Mammary epithelial cell (primary cell): ENCODE data around the gene COL4A2.

Source experiments
- EZH2 ChIP-seq: IDR thresholded peaks from 2 replicates; pipeline ENCODE4 v1.6.1; 2012; ENCODE audit warnings: low read length, inconsistent platforms, borderline replicate concordance
- TF ChIP-seq, protein P1 (sequence below), 2 donors: IDR thresholded peaks in 1 of 2; conservative IDR thresholded peaks in 1 of 2; 2 replicates each; pipeline ENCODE4 v1.5.1; 2011 to 2012; ENCODE audit warnings: inconsistent platforms in 2 of 2, low read length in 2 of 2, mild to moderate bottlenecking in 2 of 2, control low read depth in 1 of 2, low read depth in 1 of 2; ENCODE audit not compliant: insufficient read depth in 1 of 2; ENCODE audit errors: extremely low read depth in 1 of 2

DNA sequence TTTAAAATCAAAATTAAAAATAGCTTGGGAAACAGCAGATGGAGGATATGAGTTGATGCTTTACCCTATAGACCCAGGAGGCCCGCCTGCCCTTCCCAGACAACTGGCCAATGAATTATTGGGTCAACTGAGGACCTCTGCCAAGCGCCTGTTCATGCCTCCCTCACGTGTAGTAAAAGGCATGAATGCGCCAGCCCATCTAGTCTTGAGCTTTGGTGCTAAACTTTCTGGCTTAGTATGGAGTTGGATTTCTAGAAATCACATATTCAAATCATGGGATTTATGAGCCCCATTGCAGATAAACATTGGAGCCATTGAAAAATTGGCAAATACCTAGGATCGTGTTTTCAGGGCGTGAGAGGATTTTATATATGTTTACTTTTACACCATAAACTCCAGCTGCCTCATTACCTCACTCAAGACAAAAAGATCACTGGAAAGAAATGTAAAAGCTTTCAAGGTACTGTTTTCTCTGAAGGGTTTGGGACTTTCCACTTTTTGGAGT is 47.1 kb downstream of the COL4A2 start:
- TF ChIP-seq, protein P1, sequence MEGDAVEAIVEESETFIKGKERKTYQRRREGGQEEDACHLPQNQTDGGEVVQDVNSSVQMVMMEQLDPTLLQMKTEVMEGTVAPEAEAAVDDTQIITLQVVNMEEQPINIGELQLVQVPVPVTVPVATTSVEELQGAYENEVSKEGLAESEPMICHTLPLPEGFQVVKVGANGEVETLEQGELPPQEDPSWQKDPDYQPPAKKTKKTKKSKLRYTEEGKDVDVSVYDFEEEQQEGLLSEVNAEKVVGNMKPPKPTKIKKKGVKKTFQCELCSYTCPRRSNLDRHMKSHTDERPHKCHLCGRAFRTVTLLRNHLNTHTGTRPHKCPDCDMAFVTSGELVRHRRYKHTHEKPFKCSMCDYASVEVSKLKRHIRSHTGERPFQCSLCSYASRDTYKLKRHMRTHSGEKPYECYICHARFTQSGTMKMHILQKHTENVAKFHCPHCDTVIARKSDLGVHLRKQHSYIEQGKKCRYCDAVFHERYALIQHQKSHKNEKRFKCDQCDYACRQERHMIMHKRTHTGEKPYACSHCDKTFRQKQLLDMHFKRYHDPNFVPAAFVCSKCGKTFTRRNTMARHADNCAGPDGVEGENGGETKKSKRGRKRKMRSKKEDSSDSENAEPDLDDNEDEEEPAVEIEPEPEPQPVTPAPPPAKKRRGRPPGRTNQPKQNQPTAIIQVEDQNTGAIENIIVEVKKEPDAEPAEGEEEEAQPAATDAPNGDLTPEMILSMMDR (conservative IDR thresholded peaks at IDR 0.05 in 1 of 2, IDR thresholded peaks at IDR 0.05 in 1 of 2; ENCODE audit: extremely low read depth in 1 of 2, insufficient read depth in 1 of 2, low read depth in 1 of 2, low read length in 2 of 2): no peak
- no peak for TF ChIP-seq EZH2
